SK-N-SH treated with all-trans-retinoic acid at 6 μM for 48 hours (cell line): ENCODE data around the gene GMPR2.

Source experiments
- ATAC-seq: fragments of 200-7000 bp; cut with Tn5 transposase; 3 replicates; pipeline ENCODE4 v1.9.1; 2020; ENCODE audit warnings: mild to moderate bottlenecking, moderate library complexity
- CREB5 ChIP-seq: fragments of 250-450 bp; sonication (Bioruptor Pico); IDR thresholded peaks from 2 replicates; pipeline ENCODE4 v1.5.1; 2020; ENCODE audit warnings: low read depth, mild to moderate bottlenecking, moderate library complexity
- CSDC2 ChIP-seq: fragments of 250-450 bp; sonication (Bioruptor Pico); IDR thresholded peaks from 2 replicates; pipeline ENCODE4 v1.5.0; 2020; ENCODE audit warnings: mild to moderate bottlenecking, moderate library complexity
- CSRNP3 ChIP-seq: fragments of 250-450 bp; sonication (Bioruptor Pico); IDR thresholded peaks from 2 replicates; pipeline ENCODE4 v1.5.1; 2021; ENCODE audit warnings: mild to moderate bottlenecking, moderate library complexity
- ESRRG ChIP-seq: fragments of 250-450 bp; sonication (Bioruptor Pico); IDR thresholded peaks from 2 replicates; pipeline ENCODE4 v1.6.1; 2021; ENCODE audit warnings: mild to moderate bottlenecking
- GLIS3 ChIP-seq: fragments of 250-450 bp; sonication (Bioruptor Pico); IDR thresholded peaks from 2 replicates; pipeline ENCODE4 v1.5.0; 2020; ENCODE audit warnings: mild to moderate bottlenecking, moderate library complexity
- ISL1 ChIP-seq: fragments of 250-450 bp; sonication (Bioruptor Pico); IDR thresholded peaks from 2 replicates; pipeline ENCODE4 v2.1.2; 2022; ENCODE audit warnings: mild to moderate bottlenecking, moderate library complexity
- OSR1 ChIP-seq: fragments of 250-450 bp; sonication (Bioruptor Pico); IDR thresholded peaks from 2 replicates; pipeline ENCODE4 v1.8.0; 2022; ENCODE audit warnings: moderate library complexity, mild to moderate bottlenecking, inconsistent platforms
- PATZ1 ChIP-seq: fragments of 250-450 bp; sonication (Bioruptor Pico); IDR thresholded peaks from 2 replicates; pipeline ENCODE4 v1.8.0; 2020; ENCODE audit warnings: mild to moderate bottlenecking, moderate library complexity, borderline replicate concordance
- POU6F1 ChIP-seq: fragments of 250-450 bp; sonication (Bioruptor Pico); IDR thresholded peaks from 2 replicates; pipeline ENCODE4 v1.8.0; 2021; ENCODE audit warnings: low read depth, mild to moderate bottlenecking, moderate library complexity, borderline replicate concordance
- RARB ChIP-seq: fragments of 250-450 bp; sonication (Bioruptor Pico); IDR thresholded peaks from 2 replicates; pipeline ENCODE4 v1.8.0; 2021; ENCODE audit warnings: mild to moderate bottlenecking, moderate library complexity
- SNAI2 ChIP-seq: fragments of 250-450 bp; sonication (Bioruptor Pico); IDR thresholded peaks from 2 replicates; pipeline ENCODE4 v1.5.0; 2020; ENCODE audit warnings: mild to moderate bottlenecking, moderate library complexity
- TCF4 ChIP-seq: fragments of 250-450 bp; sonication (Bioruptor Pico); IDR thresholded peaks from 2 replicates; pipeline ENCODE4 v1.8.0; 2021; ENCODE audit warnings: mild to moderate bottlenecking, moderate library complexity, borderline replicate concordance
- TOX ChIP-seq: fragments of 250-450 bp; sonication (Bioruptor Pico); IDR thresholded peaks from 2 replicates; pipeline ENCODE4 v1.8.0; 2021; ENCODE audit warnings: mild to moderate bottlenecking, moderate library complexity, borderline replicate concordance
- TSHZ2 ChIP-seq: fragments of 250-450 bp; sonication (Bioruptor Pico); IDR thresholded peaks from 2 replicates; pipeline ENCODE4 v1.5.0; 2020; ENCODE audit warnings: mild to moderate bottlenecking, moderate library complexity
- ZFP30 ChIP-seq: fragments of 450-650 bp; formaldehyde crosslinking; IDR thresholded peaks from 2 replicates; pipeline ENCODE4 v1.5.0; 2022; ENCODE audit warnings: mild to moderate bottlenecking, moderate library complexity
- ZNF565 ChIP-seq: fragments of 450-650 bp; formaldehyde crosslinking; conservative IDR thresholded peaks from 2 replicates; pipeline ENCODE4 v1.5.0; 2020; ENCODE audit warnings: low read depth, mild to moderate bottlenecking, moderate library complexity
- ZNF70 ChIP-seq: fragments of 450-650 bp; formaldehyde crosslinking; IDR thresholded peaks from 2 replicates; pipeline ENCODE4 v1.5.0; 2020; ENCODE audit warnings: mild to moderate bottlenecking, moderate library complexity
- ZNF8 ChIP-seq: fragments of 450-650 bp; formaldehyde crosslinking; IDR thresholded peaks from 2 replicates; pipeline ENCODE4 v1.5.0; 2020; ENCODE audit warnings: mild to moderate bottlenecking, moderate library complexity

The GMPR2 gene

GRCh38 chr14:24262821-24263733 lies 30.3 kb downstream of the GMPR2 start, which contains the start of gene TGM1:
Gene TGM1, minus strand, starts transcription at chr14:24263177. Its CDS starts 825 bp downstream, at chr14:24262352.
- no peak; the same call in 2 of the 3 replicates for ATAC-seq
- TF ChIP-seq POU6F1 (CRISPR knock-in tag) (no peak), TSHZ2 (CRISPR knock-in tag) (no peak), CREB5 (CRISPR knock-in tag) (no peak), ZNF70 (CRISPR knock-in tag) (no peak), CSDC2 (CRISPR knock-in tag) (no peak), OSR1 (CRISPR knock-in tag) (no peak), SNAI2 (no peak), TCF4 (no peak), TOX (CRISPR knock-in tag) (no peak), CSRNP3 (no peak), ISL1 (CRISPR knock-in tag) (no peak), PATZ1 (CRISPR knock-in tag) (no peak), ZFP30 (CRISPR knock-in tag) (no peak), RARB (CRISPR knock-in tag) (no peak), ZNF565 (CRISPR knock-in tag) (no peak), ESRRG (no peak)

GRCh38 chr14:24263848-24264247 lies 31.1 kb downstream of the GMPR2 start:
- TF ChIP-seq POU6F1 (CRISPR knock-in tag): no peak
- no peak for TF ChIP-seq RARB (CRISPR knock-in tag)
- TF ChIP-seq GLIS3 (CRISPR knock-in tag): no peak
- TF ChIP-seq ZNF8 (CRISPR knock-in tag): no peak
- no peak for TF ChIP-seq CSDC2 (CRISPR knock-in tag)
- TF ChIP-seq ZNF70 (CRISPR knock-in tag): no peak
- ATAC-seq: no peak
